GM18951 (cell line): ENCODE measurements around the gene TRPM2.
"Not testable (repeated sequence)": the region's sequence is repeated elsewhere in the genome, so short reads cannot be mapped to it uniquely, and the experiment has no call there.

Source experiments
- POLR2A ChIP-seq: IDR thresholded peaks from 4 replicates; pipeline ENCODE4 v1.6.1; 2011; ENCODE audit warnings: mild to moderate bottlenecking; ENCODE audit not compliant: insufficient read length, insufficient read depth; ENCODE audit errors: extremely low read depth
- in situ Hi-C: fragments of 300-500 bp; cut with MboI; formaldehyde crosslinking; loops from one replicate; pipeline ENCODE4 v1.12.0; 2022; ENCODE audit warnings: low sequenced_read_pairs, mixed read lengths, inconsistent platforms; ENCODE audit not compliant: unreplicated experiment

Gene TRPM2

DNA sequence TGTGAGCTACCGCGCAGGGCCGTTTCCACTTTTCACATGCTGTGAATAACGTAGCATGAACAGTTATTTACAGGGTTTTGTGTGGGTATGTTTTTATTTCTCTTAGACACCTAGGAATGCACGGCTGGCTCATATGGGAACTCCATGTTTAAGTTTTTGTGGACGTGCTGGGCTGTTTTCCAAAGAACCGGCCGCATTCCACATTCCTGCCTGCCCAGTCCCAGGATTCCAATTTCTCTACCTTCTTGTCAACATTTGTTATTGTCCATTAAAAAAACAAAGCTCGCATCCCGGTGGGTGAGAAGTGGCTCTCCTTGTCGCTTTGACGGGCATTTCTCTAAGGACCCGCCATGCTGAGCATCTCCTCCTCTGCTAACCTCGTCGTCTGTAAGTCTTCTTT lies 54.8 kb downstream of the TRPM2 start:
- in situ Hi-C loops = no loop called here
- TF ChIP-seq POLR2A = no peak

DNA sequence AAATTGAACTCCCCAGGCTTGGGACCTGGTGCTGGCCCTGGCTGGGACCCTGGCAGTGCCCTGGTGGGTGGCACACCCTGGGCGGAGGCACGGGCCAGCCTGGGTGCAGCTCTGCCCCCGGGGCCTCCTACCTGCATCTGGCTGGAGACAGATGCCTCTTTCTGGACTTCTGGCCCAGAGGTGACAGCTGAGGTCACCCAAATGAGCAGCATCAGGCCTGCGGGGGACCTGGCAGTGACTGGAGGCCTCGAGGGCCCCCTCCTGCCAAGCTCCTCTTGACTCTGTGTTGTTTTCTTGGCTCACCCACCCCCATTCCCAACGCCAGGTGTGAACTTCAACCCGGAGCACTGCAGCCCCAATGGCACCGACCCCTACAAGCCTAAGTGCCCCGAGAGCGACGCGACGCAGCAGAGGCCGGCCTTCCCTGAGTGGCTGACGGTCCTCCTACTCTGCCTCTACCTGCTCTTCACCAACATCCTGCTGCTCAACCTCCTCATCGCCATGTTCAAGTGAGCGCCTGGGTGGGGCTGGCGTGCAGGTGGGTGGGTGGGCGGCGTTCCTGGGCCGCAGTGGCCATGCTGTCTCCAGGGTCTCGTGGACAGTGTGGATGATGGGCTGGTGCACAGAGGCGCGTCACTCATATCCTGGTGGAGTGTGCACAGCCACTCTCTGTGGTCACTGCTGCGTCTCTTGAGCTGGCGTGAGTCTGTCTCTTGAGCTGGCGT lies 60.3 kb downstream of the TRPM2 start:
- no peak for TF ChIP-seq POLR2A
- in situ Hi-C loops = no loop called here

DNA sequence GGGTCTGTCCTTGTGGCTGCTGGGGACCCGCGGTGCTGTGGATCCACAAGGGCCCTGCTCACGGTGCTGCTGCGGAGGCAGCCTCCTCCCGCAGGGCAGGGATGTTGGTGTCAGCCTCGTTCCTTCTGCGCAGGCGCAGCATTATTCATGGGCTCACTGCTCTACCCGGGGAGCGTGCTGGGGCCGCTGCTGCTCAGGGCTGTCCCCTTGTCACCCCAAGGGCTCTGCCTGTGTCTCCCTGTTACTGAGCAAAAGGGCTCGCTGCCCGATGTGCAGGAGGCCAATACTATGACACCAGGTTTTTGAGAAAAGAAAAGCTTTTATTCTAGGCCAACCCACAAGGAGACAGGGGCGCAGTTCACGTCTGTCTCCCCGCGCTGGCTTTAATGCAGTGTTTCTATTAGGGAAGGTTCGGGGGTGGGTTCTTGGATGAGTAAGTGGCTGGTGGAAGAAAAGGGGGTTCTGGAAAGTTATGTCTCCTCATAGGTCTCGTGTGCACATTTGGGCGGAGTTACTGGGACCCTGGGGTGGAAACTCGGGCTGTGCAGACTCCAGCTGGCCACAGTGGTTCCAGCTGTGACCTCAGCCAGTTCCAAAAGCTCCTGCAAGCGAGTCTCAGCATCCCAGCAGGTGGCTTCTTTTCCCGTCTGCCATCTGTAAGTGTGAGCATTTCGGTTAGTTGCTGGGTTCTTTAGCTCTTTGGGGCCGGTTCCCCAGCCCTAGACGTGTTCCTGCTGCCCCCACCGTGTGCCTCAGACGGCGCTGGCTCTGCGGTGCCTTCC lies 61.1 kb downstream of the TRPM2 start:
- in situ Hi-C loops = no loop called here
- TF ChIP-seq POLR2A = no peak

DNA sequence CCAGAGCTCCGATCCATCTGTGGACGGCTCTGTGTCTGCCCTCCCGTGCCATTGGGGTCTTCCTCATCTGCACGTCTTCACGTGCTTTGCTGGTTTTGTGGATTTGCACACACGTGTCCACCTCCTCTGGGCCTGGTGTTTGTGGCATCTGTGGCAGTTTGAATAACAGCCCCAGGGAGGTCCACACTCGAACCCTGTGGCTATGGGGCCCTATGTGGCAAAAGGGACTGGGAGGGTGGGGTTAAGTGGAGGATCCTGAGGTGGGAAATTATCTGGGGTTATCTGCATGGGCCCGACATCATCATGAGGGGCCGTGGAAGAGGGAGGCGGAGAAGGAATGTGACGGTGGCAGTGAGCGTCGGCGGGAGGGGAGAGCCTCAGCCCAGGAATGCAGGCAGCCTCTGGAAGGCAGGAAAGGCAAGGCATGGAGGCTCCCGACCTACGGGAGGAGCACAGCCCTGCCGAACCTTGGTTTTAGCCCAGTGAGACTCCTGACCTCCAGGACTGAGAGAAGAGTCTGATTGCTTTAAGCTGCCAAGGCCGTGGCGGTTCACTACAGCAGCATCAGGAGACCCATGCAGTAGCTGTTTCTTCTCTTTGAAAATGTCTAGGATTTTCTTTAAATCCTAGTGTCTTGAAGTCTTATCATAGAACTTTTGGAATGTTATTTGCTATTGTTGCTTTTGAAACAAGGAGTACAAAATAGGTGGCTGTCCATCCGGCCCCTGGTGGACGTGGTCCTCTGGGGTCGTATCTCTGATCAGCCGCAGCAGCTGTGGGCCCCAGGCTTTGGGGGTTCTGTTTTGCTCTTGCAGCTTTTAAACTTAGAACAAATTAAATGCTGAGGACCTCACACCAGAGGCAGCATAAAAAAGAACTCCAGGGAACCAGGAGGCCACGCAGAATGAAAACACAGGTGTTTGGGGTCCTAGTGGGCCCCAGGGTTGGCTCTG lies 61.9 kb downstream of the TRPM2 start:
- in situ Hi-C loops = no loop called here
- TF ChIP-seq POLR2A = no peak

DNA sequence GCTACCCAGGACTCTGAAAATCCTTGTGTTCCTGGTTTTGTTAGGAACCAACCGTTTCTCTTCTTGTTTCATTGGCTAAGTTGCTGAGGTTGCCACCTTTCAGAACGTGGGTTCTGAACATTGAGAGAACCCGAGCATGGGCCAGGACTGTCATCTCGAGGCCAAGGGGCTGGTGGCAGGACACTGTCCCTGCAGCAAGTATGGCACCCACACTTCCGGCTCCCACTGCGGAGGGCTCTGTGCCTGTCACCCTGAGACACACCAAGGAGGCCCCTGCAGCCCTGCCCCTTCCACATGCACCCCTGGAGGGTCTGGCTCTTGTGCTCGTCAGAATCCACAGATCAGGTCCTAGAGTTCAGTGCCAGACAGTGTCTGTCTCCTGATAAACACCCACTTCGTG lies 62.8 kb downstream of the TRPM2 start:
- in situ Hi-C loops = no loop called here
- no peak for TF ChIP-seq POLR2A

DNA sequence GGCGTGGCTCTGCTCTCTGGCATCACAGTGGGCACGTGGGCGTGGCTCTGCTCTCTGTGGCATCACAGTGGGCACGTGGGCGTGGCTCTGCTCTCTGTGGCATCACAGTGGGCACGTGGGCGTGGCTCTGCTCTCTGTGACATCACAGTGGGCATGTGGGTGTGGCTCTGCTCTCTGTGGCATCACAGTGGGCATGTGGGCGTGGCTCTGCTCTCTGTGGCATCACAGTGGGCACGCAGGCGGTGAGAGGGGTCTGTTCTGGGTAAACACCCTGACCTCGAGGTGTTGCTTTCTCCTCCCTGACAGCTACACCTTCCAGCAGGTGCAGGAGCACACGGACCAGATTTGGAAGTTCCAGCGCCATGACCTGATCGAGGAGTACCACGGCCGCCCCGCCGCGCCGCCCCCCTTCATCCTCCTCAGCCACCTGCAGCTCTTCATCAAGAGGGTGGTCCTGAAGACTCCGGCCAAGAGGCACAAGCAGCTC lies 64.2 kb downstream of the TRPM2 start:
- in situ Hi-C loops = not testable (repeated sequence)

DNA sequence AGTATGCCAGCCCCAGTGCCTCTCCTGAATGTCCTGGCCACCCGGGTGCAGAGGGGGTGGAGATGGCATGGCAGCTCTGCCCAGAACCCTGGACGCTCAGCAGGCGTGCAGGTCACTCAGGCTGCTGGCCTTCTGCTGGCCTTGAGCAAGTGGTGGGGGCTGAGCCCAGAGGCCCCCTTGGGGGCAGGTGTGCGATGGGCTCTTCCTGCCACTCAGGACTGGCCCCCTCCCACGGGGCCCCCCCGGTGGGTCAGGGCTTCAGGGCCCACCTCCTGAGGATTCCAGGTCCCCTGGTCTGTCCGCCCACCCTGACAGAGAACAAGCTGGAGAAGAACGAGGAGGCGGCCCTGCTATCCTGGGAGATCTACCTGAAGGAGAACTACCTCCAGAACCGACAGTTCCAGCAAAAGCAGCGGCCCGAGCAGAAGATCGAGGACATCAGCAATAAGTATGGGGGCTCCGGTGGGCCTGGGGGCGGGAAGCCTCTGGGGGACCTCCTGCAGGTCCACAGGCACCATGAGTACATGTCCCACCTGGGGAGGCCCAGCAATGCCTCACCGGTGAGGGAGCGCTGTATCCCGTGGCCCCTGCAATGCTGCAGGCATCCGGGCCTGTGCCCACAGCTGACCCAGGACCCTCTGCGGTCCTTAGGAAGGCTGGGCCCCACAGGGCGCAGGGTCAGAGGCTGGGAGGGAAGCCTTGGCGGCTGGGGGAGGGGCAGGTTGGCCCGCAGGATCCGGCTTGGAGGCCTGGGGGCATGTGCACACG lies 64.9 kb downstream of the TRPM2 start:
- no peak for TF ChIP-seq POLR2A

DNA sequence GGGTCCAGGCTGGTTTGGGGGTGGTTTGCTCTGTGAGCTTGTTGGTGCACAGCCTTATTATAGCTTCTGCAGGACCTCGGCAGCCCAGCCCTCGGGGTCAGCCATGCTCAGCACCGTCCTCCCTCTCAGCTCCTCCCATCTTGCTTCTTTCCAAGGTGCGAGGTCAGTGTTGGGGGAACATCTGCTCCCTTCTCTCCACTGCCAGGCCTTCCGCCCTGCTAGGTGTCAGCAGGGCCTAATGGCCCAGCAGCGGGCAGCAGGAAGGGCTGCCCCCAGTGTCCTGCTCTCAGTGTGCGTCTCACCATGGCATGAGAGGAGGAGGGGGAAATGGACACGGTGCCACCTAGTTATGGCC lies 65.4 kb downstream of the TRPM2 start:
- in situ Hi-C loops = no loop called here
- no peak for TF ChIP-seq POLR2A

More for the DNA sequence above, 64.9 kb downstream of the TRPM2 start:
- in situ Hi-C loops = no loop called here

DNA sequence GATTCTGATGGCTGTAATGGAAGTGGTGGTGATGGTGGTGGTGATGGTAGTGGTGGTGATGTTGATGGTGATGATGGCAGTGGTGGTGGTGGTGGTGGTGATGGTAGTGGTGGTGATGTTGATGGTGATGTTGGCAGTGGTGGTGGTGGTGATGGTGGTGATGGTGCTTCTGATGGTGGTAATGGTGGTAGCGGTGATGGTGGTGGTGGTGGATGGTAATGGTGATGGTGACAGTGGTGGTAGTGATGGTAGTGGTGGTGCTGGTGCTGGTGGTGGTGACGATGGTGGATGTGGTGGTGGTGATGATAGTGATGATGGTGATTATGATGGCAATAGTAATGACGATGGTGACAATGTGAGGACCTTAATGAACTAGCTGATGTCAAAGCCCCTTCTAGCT lies 66.3 kb downstream of the TRPM2 start:
- no peak for TF ChIP-seq POLR2A
- in situ Hi-C loops = no loop called here

DNA sequence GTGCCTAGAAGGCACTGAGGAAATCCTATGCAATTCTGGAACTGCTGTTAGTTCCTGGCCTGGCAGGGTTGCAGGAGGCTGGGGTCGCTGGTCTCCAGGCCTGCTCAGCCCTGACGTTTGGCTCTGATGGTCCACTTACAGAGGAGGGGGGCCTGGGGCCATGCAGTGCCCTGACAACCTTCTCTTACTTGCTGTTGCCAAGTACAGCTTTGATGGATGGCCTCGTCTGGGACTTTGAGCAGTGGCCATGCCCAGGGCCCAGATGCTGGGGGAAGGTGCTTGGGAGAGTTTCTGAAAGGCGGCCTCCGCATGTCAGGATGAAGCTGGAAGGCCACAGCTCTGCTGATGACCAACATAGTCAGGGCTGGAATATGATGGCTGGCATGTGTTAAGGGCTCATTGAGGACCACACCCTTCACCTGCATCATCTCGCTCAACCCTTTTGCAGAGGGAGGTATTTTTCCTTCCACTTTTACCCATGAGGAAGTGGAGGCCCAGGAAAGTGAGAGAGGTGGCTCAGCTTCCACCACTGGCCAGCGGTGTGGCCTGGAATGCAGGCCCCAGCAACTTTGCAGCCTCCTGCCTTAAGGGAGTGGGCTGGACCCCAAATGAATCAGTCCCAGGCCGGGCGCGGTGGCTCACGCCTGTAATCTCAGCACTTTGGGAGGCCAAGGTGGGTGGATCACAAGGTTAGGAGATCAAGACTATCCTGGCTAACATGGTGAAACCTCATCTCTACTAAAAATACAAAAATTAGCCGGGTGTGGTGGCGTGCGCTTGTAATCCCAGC lies 67.2 kb downstream of the TRPM2 start:
- TF ChIP-seq POLR2A = no peak
- in situ Hi-C loops = no loop called here

DNA sequence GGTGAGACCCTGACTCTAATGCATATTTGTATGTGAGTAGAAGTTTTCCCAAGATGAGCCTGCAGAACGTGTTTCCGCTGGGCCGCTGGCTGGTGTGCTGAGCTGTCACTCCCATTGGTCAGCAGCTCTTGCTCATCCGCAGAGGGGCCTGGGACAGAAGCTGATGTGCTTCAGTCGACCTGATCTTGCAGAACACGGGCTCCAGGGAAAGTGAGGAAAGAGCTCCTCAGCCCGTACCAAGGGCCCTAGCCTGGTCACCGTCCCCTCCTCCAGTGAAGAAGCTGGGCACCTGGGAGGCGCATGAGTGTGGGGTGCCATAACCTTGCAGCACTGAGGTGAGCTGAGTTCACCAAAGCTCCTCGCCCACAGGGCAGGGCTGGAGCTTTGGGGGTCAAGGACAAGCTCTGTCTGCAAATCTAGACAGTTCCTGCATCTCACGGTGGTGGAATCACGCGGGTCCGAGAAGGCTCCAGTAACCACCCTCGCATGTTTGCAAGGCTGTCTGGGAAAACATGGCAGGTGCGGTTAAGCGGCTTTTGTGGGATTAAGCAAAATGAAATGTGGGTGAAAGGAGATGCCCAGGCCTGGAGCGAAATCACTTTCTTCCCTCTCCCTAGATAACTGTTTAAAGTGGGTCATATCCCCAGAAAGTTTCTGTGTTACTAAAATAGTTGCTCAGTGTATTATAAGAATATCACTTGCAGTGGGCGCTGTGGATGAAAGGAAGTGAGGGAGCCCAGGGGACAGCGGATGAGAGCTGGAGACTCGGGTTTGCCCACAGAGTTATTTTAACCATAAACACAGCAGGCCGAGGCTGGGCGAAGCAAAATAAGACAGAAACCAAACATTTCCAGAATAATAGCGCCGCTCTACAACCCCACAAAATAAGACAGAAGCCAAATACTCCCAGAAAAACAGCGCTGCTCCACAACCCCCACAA lies 68.8 kb downstream of the TRPM2 start:
- in situ Hi-C loops = no loop called here
- no peak for TF ChIP-seq POLR2A
